HG03280 (cell line): ENCODE data around the gene ANKRD44.

ENCODE experiments used
- ATAC-seq: cut with Tn5 transposase; IDR thresholded peaks from one replicate; pipeline ENCODE4 v1.9.1; 2021; ENCODE audit warnings: mild to moderate bottlenecking, moderate library complexity; ENCODE audit not compliant: unreplicated experiment

Gene ANKRD44

GRCh38 chr2:197210430-197210829, 100.2 kb downstream of the ANKRD44 start:
- ATAC-seq: no peak

- ATAC-seq: peak; percentile 23
These were observed 100.7 kb downstream of the ANKRD44 start for GRCh38 chr2:197209742-197210408.

GRCh38 chr2:197209246-197209645, 101.3 kb downstream of the ANKRD44 start:
- ATAC-seq: no peak

- ATAC-seq: no peak
These were observed 101.7 kb downstream of the ANKRD44 start for GRCh38 chr2:197208841-197209240.

GRCh38 chr2:197208024-197208423, 102.6 kb downstream of the ANKRD44 start:
- ATAC-seq: no peak

- no peak for ATAC-seq
These were observed 103.0 kb downstream of the ANKRD44 start for GRCh38 chr2:197207598-197207997.

GRCh38 chr2:197207106-197207505, 103.5 kb downstream of the ANKRD44 start:
- ATAC-seq: no peak

GRCh38 chr2:197205585-197206215, 104.9 kb downstream of the ANKRD44 start:
- peak; percentile 73 for ATAC-seq

GRCh38 chr2:197204519-197205250, 105.9 kb downstream of the ANKRD44 start:
- no peak for ATAC-seq

GRCh38 chr2:197201874-197202273, 108.7 kb downstream of the ANKRD44 start:
- no peak for ATAC-seq

GRCh38 chr2:197200762-197201058, 109.9 kb downstream of the ANKRD44 start:
- ATAC-seq: no peak

- no peak for ATAC-seq
These were observed 110.4 kb downstream of the ANKRD44 start for GRCh38 chr2:197200051-197200761.

GRCh38 chr2:197198890-197199289, 111.7 kb downstream of the ANKRD44 start:
- ATAC-seq: peak; percentile 98

GRCh38 chr2:197197895-197198311, 112.7 kb downstream of the ANKRD44 start:
- no peak for ATAC-seq

- no peak for ATAC-seq
These were observed 113.9 kb downstream of the ANKRD44 start for GRCh38 chr2:197196541-197197180.

- no peak for ATAC-seq
These were observed 115.1 kb downstream of the ANKRD44 start for GRCh38 chr2:197195518-197195917.

GRCh38 chr2:197191940-197192322, 118.6 kb downstream of the ANKRD44 start:
- peak; percentile 69 for ATAC-seq

- ATAC-seq: no peak
These were observed 119.2 kb downstream of the ANKRD44 start for GRCh38 chr2:197191177-197191939.

GRCh38 chr2:197190100-197190432, 120.5 kb downstream of the ANKRD44 start:
- ATAC-seq: no peak

- ATAC-seq: no peak
These were observed 121.0 kb downstream of the ANKRD44 start for GRCh38 chr2:197189426-197190099.
